Heart right ventricle (tissue), 16 donors: ENCODE results near the gene AGFG1. TPM values are rescaled to one million over a fixed set of nuclear protein-coding genes. Genes with fewer than 3 reads are reported as not detected.

Experiments
- ATAC-seq, 8 donors: fragments of 200-7000 bp; cut with Tn5 transposase; one replicate each; pipeline ENCODE4 v1.9.1; 2020; ENCODE audit warnings: mild to moderate bottlenecking in 8 of 8, moderate library complexity in 8 of 8, moderate number of reproducible peaks in 1 of 8
- DNase-seq, 2 donors: peaks; one replicate each; pipeline ENCODE4 v3.0.0-alpha.2; 2020
- H3K27ac ChIP-seq, 10 donors: fragments of 200-600 bp; sonication (generic) in 2 of 10; one replicate each; pipeline versions ENCODE4 v1.5.0 to v1.8.0; 2020 to 2022; ENCODE audit warnings: mild to moderate bottlenecking in 3 of 10
- H3K27me3 ChIP-seq, 7 donors: fragments of 200-600 bp; one replicate each; pipeline ENCODE4 v1.8.0; 2021 to 2022; ENCODE audit warnings: mild to moderate bottlenecking in 2 of 7
- H3K36me3 ChIP-seq, 9 donors: fragments of 200-600 bp; sonication (generic) in 1 of 9; one replicate each; pipeline versions ENCODE4 v1.5.0 to v1.8.0; 2020 to 2022; ENCODE audit warnings: mild to moderate bottlenecking in 2 of 9
- H3K4me1 ChIP-seq, 9 donors: fragments of 200-600 bp; sonication (generic) in 1 of 9; one replicate each; pipeline versions ENCODE4 v1.5.0 to v1.8.0; 2020 to 2022; ENCODE audit warnings: mild to moderate bottlenecking in 4 of 9
- H3K4me3 ChIP-seq, 10 donors: fragments of 200-600 bp; sonication (generic) in 2 of 10; one replicate each; pipeline versions ENCODE4 v1.5.0 to v1.8.0; 2020 to 2022; ENCODE audit warnings: mild to moderate bottlenecking in 7 of 10, moderate library complexity in 2 of 10
- H3K9me3 ChIP-seq, 11 donors: fragments of 200-600 bp in 10 of 11; sonication (generic) in 2 of 11; one replicate each; pipeline versions ENCODE4 v1.5.0 to v1.8.0; 2013 to 2022; ENCODE audit warnings: mild to moderate bottlenecking in 2 of 11, control low read depth in 1 of 11, moderate library complexity in 1 of 11
- WGBS, 2 donors: extraction: QIAGEN DNeasy Blood & Tissue Kit; methylation state at CpG; one replicate each; pipeline ENCODE4 v1.1.7; 2013; ENCODE audit warnings: inconsistent platforms in 1 of 2; 5-methylcytosine and 5-hydroxymethylcytosine counted together
- intact Hi-C, 10 donors: fragments of 100-400 bp; cut with DNase I; formaldehyde crosslinking; loops; one replicate each; pipeline versions ENCODE4 v1.11.1 to v1.14.2; 2022
- polyA plus RNA-seq, 2 donors: library from polyadenylated mRNA; stranded (reverse); fragments of 200-250 nt; gene quantifications; one replicate each; pipeline ENCODE4 v1.2.3, GENCODE V29; 2013
- total RNA-seq, 10 donors: library from RNA; stranded (reverse); fragmentation: NEBNext Ultra II Directional in 3 of 10; extraction: Animal tissue kit (Norgen Biotek cat#: 25700) in 3 of 10; gene quantifications; one replicate each; pipeline versions ENCODE4 v1.2.1 to v1.2.4, GENCODE V29; 2021 to 2023
- TF ChIP-seq, protein P1 (sequence below), 9 donors: fragments of 200-600 bp; sonication (generic) in 2 of 9; IDR thresholded peaks; one replicate each; pipeline versions ENCODE4 v1.5.0 to v1.8.0; 2021 to 2022; ENCODE audit warnings: antibody characterized with exemption in 9 of 9, mild to moderate bottlenecking in 5 of 9, moderate library complexity in 1 of 9
- donor health status: Arrhythmogenic right ventricular cardiomyopathy.
- donor health status: ischemic (EF 13 %, LVEDD 7.1; RV severe dilation, severe dysfunction).
- donor health status: healthy with polysubstance abuse.
- donor health status: DM: no; HTN: yes; CAD: no.
- donor health status: DM: no; HTN: no; CAD: no.
- donor health status: ischemic (EF 25% LVEDD 6.9; RV normal size, moderate dysfunction).
- donor health status: ischemic (EF 25% LVEDD 5.7; RV mildly dilated, moderate dysfunction).
- donor health status: healthy.
- donor health status: DM: yes; HTN: yes; CAD: no.
- donor health status: Ischemic cardiomyopathy.
- donor health status: ischemic (EF 35%, LVEDD 5.7; RV mildly dilated, moderate dysfunction).
- donor health status: nonischemic (EF 11% LVEDD 7.7; RV severe dilation, severe dysfunction).
- donor health status: DM: yes; HTN: yes; CAD: no.
- donor health status: PGD.
- donor health status: ischemic (EF 29% LVEDD 5.4; RV normal size, mild dysfunction).
- donor health status: nonischemic (EF 23%, LVEDD 6.1; RV moderate dilation, normal function).

Gene AGFG1
- total and polyA plus RNA-seq, 12 donors, result 14.1 to 77.9 (median 57.5) TPM

DNA sequence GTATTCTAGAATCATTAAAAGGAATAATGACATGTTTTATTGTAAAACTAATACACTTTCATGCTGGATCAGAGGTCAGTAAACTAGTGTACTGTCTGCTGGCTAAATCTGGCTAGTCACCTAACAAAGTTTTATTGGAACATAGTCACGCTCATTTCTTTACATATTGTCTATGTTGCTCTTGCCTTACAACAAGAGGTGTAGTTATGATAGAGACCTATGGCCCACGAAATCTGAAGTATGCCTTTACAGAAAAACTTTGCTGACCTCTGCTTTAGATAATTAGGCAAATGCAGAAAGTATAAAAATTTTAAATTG is 96.9 kb downstream of the AGFG1 start:
- DNase-seq, result no peak
- H3K27ac ChIP-seq, result no peak overlapping the region
- TF ChIP-seq, protein P1, sequence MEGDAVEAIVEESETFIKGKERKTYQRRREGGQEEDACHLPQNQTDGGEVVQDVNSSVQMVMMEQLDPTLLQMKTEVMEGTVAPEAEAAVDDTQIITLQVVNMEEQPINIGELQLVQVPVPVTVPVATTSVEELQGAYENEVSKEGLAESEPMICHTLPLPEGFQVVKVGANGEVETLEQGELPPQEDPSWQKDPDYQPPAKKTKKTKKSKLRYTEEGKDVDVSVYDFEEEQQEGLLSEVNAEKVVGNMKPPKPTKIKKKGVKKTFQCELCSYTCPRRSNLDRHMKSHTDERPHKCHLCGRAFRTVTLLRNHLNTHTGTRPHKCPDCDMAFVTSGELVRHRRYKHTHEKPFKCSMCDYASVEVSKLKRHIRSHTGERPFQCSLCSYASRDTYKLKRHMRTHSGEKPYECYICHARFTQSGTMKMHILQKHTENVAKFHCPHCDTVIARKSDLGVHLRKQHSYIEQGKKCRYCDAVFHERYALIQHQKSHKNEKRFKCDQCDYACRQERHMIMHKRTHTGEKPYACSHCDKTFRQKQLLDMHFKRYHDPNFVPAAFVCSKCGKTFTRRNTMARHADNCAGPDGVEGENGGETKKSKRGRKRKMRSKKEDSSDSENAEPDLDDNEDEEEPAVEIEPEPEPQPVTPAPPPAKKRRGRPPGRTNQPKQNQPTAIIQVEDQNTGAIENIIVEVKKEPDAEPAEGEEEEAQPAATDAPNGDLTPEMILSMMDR (IDR thresholded peaks at IDR 0.05), result no peak
- intact Hi-C loops, result no loop called here
- H3K4me3 ChIP-seq, result no peak overlapping the region
- 94 to 95% methylated on average over 2 of the region's 2 CpGs for WGBS, 2 donors
- no peaks in the 10 kb centered on the region for H3K9me3 ChIP-seq
- peaks cover 0 to 10% (median 0%) of the 10 kb centered on the region in 9 donors for H3K4me1 ChIP-seq
- ATAC-seq, result no peak
- H3K36me3 ChIP-seq, result peaks cover 0 to 9% (median 0%) of the 10 kb centered on the region in 9 donors
- H3K27me3 ChIP-seq, result no peaks in the 10 kb centered on the region

DNA sequence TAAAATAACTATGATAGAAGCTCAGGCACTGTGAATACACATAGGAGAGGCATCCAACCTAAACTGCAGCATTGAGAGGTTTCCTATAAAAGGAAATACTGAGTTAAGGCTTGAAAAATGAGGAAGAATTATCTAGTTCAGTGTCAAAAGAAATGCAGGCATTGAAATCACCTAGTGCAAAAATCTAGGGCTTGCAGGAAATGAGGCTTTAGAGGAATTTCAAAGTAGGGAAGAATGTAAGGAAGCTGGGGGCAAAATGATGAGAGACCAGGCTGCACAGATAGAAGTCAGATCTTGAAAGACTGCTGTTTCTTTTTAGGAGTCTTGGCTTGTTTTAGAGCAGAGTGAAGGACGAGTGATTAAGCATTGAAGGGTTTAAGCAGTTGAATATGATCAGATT is 98.7 kb downstream of the AGFG1 start:
- Histone ChIP-seq H3K27me3 (peaks cover 0 to 3% (median 0%) of the 10 kb centered on the region in 7 donors), H3K4me1 (peaks cover 0 to 10% (median 0%) of the 10 kb centered on the region in 9 donors), H3K4me3 (no peak overlapping the region), H3K27ac (no peak overlapping the region), H3K9me3 (no peaks in the 10 kb centered on the region), H3K36me3 (peaks cover 0 to 1% (median 0%) of the 10 kb centered on the region in 9 donors)
- intact Hi-C loops, result no loop called here
- ATAC-seq (no peak), DNase-seq (no peak)
- TF ChIP-seq, protein P1 (IDR thresholded peaks at IDR 0.05), result no peak
- WGBS, 2 donors, result 29 to 37% methylated on average over 1 of the region's 1 CpG

- ATAC-seq (no peak), DNase-seq (no peak)
- peaks cover 0 to 11% (median 0%) of the 10 kb centered on the region in 7 donors for H3K27me3 ChIP-seq
- no peaks in the 10 kb centered on the region for H3K36me3 ChIP-seq
- TF ChIP-seq, protein P1 (IDR thresholded peaks at IDR 0.05), result no peak
- intact Hi-C loops, result no loop called here
- H3K9me3 ChIP-seq, result no peaks in the 10 kb centered on the region
- no peak overlapping the region for H3K27ac ChIP-seq
- H3K4me3 ChIP-seq, result no peak overlapping the region
- H3K4me1 ChIP-seq, result no peaks in the 10 kb centered on the region
These were observed 104.2 kb downstream of the AGFG1 start for GRCh38 chr2:227576110-227576509.

DNA sequence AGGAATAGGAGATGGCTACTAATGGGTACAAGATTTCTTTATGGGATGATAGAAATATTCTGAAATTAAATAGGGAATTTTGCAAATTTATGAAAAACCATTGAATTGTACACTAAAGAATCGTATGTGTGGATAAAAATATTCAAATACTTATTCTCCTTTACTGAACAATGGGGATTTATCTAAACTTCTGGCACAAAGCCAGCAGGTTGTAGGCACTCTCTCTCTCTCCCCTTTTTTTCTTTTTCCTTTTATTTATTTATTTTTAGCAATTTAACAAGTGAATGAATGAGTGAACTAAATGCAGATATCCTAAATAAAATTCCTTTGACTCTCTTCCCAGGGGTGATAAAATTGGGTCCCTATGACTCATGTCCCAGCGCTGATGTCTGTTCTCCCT is 104.9 kb downstream of the AGFG1 start:
- 67 to 71% methylated on average over 2 of the region's 2 CpGs for WGBS, 2 donors
- H3K27ac ChIP-seq, result no peak overlapping the region
- TF ChIP-seq, protein P1 (IDR thresholded peaks at IDR 0.05), result no peak

More for the DNA sequence above, 104.9 kb downstream of the AGFG1 start:
- no peak for DNase-seq
- no peak for ATAC-seq
- Histone ChIP-seq H3K36me3 (no peaks in the 10 kb centered on the region), H3K9me3 (peaks cover 0 to 1% (median 0%) of the 10 kb centered on the region in 11 donors), H3K4me1 (no peaks in the 10 kb centered on the region), H3K27me3 (peaks cover 0 to 11% (median 0%) of the 10 kb centered on the region in 7 donors), H3K4me3 (no peak overlapping the region)
- intact Hi-C loops, result no loop called here
